ENCODE data around the gene SLC39A6.

The SLC39A6 gene

GRCh38 chr18:36107477-36107876 is 21.7 kb downstream of the SLC39A6 start:
- no peak for DNase-seq
- no peak overlapping the region for H3K23ac ChIP-seq (ENCODE audit: low read length)
- no peaks in the 10 kb centered on the region for H3K27me3 ChIP-seq (ENCODE audit: insufficient read depth, low read length, poor library complexity)

DNA sequence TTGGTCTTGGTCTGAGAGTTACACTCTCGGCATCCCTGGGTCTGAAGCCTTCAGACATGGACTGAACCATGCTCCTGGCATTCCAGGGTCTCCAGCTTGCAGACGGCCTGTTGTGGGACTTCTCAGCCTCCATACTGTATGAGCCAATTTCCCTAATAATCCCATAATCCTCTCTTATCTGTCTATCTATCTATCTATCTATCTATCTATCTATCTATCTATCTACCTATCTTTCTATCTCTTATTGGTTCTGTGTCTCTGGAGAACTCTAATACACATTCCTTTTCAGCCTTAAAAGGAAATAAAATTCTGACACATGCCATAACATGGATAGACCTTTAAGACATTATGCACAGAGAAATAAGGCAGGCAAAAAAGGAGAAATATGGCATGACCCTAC is 24.4 kb downstream of the SLC39A6 start:
- Histone ChIP-seq H3K79me1 (ENCODE audit: low read length) (no peaks in the 10 kb centered on the region), H4K5ac (ENCODE audit: low read length) (no peak overlapping the region), H3K56ac (ENCODE audit: low read length) (no peak overlapping the region), H3K4ac (ENCODE audit: low read depth, low read length) (no peak overlapping the region), H2BK15ac (replicated peaks; ENCODE audit: low read depth) (no peak overlapping the region), H3K4me1 (ENCODE audit: control insufficient read depth, low read depth, low read length) (no peaks in the 10 kb centered on the region), H3K9ac (ENCODE audit: low read length) (no peak overlapping the region), H3K27ac (ENCODE audit: low read depth, low read length) (no peak overlapping the region), H2AK5ac (ENCODE audit: low read length) (no peak overlapping the region), H3K4me3 (ENCODE audit: low read length) (no peak overlapping the region), H3K18ac (ENCODE audit: low read length) (no peak overlapping the region), H4K8ac (ENCODE audit: low read depth, low read length) (no peak overlapping the region), H2BK120ac (ENCODE audit: low read depth, low read length) (no peak overlapping the region), H3K79me2 (ENCODE audit: control insufficient read depth, insufficient read depth, low read length) (no peaks in the 10 kb centered on the region), H3K4me2 (ENCODE audit: low read length) (no peak overlapping the region), H3K36me3 (ENCODE audit: control insufficient read depth, insufficient read depth, low read length) (no peaks in the 10 kb centered on the region), H3K27me3 (ENCODE audit: insufficient read depth, low read length, poor library complexity) (no peaks in the 10 kb centered on the region), H2BK5ac (ENCODE audit: low read length) (no peak overlapping the region), H3K23ac (ENCODE audit: low read length) (no peak overlapping the region)
- DNase-seq = no peak
- WGBS (ENCODE audit: extremely low coverage, insufficient coverage, low lambda C conversion rate) = no CpG with 5 or more reads among the region's 2 CpGs

More at GRCh38 chr18:36107477-36107876, 21.7 kb downstream of the SLC39A6 start:
- Histone ChIP-seq H3K4me2 (ENCODE audit: low read length) (no peak overlapping the region), H2BK15ac (replicated peaks; ENCODE audit: low read depth) (no peak overlapping the region), H3K27ac (ENCODE audit: low read depth, low read length) (no peak overlapping the region), H3K4ac (ENCODE audit: low read depth, low read length) (no peak overlapping the region), H3K79me2 (ENCODE audit: control insufficient read depth, insufficient read depth, low read length) (no peaks in the 10 kb centered on the region), H2BK120ac (ENCODE audit: low read depth, low read length) (no peak overlapping the region), H3K4me1 (ENCODE audit: control insufficient read depth, low read depth, low read length) (no peaks in the 10 kb centered on the region), H3K36me3 (ENCODE audit: control insufficient read depth, insufficient read depth, low read length) (no peaks in the 10 kb centered on the region), H3K56ac (ENCODE audit: low read length) (no peak overlapping the region), H2AK5ac (ENCODE audit: low read length) (no peak overlapping the region), H4K8ac (ENCODE audit: low read depth, low read length) (no peak overlapping the region), H2BK5ac (ENCODE audit: low read length) (no peak overlapping the region), H3K9ac (ENCODE audit: low read length) (no peak overlapping the region), H3K4me3 (ENCODE audit: low read length) (no peak overlapping the region), H3K18ac (ENCODE audit: low read length) (no peak overlapping the region), H3K79me1 (ENCODE audit: low read length) (no peaks in the 10 kb centered on the region), H4K5ac (ENCODE audit: low read length) (no peak overlapping the region)

- H3K23ac ChIP-seq (ENCODE audit: low read length) = no peak overlapping the region
- H4K8ac ChIP-seq (ENCODE audit: low read depth, low read length) = no peak overlapping the region
- no peaks in the 10 kb centered on the region for H3K27me3 ChIP-seq (ENCODE audit: insufficient read depth, low read length, poor library complexity)
- no peaks in the 10 kb centered on the region for H3K79me2 ChIP-seq (ENCODE audit: control insufficient read depth, insufficient read depth, low read length)
- H3K4me3 ChIP-seq (ENCODE audit: low read length) = no peak overlapping the region
- no CpG with 5 or more reads among the region's 7 CpGs for WGBS (ENCODE audit: extremely low coverage, insufficient coverage, low lambda C conversion rate)
- H3K18ac ChIP-seq (ENCODE audit: low read length) = no peak overlapping the region
- no peak overlapping the region for H3K56ac ChIP-seq (ENCODE audit: low read length)
- DNase-seq = peak; percentile 9
- H3K36me3 ChIP-seq (ENCODE audit: control insufficient read depth, insufficient read depth, low read length) = no peaks in the 10 kb centered on the region
- H3K9ac ChIP-seq (ENCODE audit: low read length) = no peak overlapping the region
- H3K4ac ChIP-seq (ENCODE audit: low read depth, low read length) = no peak overlapping the region
- H3K27ac ChIP-seq (ENCODE audit: low read depth, low read length) = no peak overlapping the region
- H2BK5ac ChIP-seq (ENCODE audit: low read length) = no peak overlapping the region
- H3K4me2 ChIP-seq (ENCODE audit: low read length) = no peak overlapping the region
- no peak overlapping the region for H2AK5ac ChIP-seq (ENCODE audit: low read length)
- H2BK15ac ChIP-seq (replicated peaks; ENCODE audit: low read depth) = no peak overlapping the region
- no peak overlapping the region for H4K5ac ChIP-seq (ENCODE audit: low read length)
- H3K79me1 ChIP-seq (ENCODE audit: low read length) = no peaks in the 10 kb centered on the region
- no peak overlapping the region for H2BK120ac ChIP-seq (ENCODE audit: low read depth, low read length)
- H3K4me1 ChIP-seq (ENCODE audit: control insufficient read depth, low read depth, low read length) = no peaks in the 10 kb centered on the region
Measured at GRCh38 chr18:36101943-36102342, 27.2 kb downstream of the SLC39A6 start.

DNA sequence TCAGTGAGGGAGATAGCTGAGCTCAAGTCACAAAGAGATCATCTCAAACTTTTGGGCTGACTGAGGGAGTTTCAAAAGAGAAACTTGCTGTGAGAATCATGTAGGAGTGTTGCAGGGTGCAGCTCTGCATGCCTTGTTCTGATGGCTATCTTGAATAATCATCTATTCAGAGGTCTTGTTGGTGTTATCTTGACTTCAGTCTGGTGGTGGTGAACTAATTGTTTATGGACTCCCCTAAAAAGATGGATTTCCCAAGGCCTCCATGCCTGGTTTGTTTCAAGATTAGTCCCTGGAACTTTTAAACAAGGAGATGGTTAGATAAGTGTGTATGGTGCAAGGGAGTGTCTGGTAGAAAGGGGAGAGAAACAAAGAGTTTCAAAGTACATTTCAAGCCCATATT is 29.8 kb downstream of the SLC39A6 start:
- no peak overlapping the region for H3K23ac ChIP-seq (ENCODE audit: low read length)
- no peak overlapping the region for H2AK5ac ChIP-seq (ENCODE audit: low read length)
- H3K79me2 ChIP-seq (ENCODE audit: control insufficient read depth, insufficient read depth, low read length) = no peaks in the 10 kb centered on the region
- no peak overlapping the region for H3K27ac ChIP-seq (ENCODE audit: low read depth, low read length)
- no peaks in the 10 kb centered on the region for H3K79me1 ChIP-seq (ENCODE audit: low read length)
- H3K4me1 ChIP-seq (ENCODE audit: control insufficient read depth, low read depth, low read length) = no peaks in the 10 kb centered on the region
- no peak overlapping the region for H3K9ac ChIP-seq (ENCODE audit: low read length)
- no peak overlapping the region for H3K4ac ChIP-seq (ENCODE audit: low read depth, low read length)
- H4K8ac ChIP-seq (ENCODE audit: low read depth, low read length) = no peak overlapping the region
- H3K27me3 ChIP-seq (ENCODE audit: insufficient read depth, low read length, poor library complexity) = no peaks in the 10 kb centered on the region
- no peak overlapping the region for H2BK15ac ChIP-seq (replicated peaks; ENCODE audit: low read depth)
- H2BK5ac ChIP-seq (ENCODE audit: low read length) = no peak overlapping the region
- DNase-seq = no peak
- no peak overlapping the region for H3K4me3 ChIP-seq (ENCODE audit: low read length)
- H3K56ac ChIP-seq (ENCODE audit: low read length) = no peak overlapping the region
- no peak overlapping the region for H2BK120ac ChIP-seq (ENCODE audit: low read depth, low read length)
- no peak overlapping the region for H3K18ac ChIP-seq (ENCODE audit: low read length)
- no peak overlapping the region for H4K5ac ChIP-seq (ENCODE audit: low read length)
- H3K36me3 ChIP-seq (ENCODE audit: control insufficient read depth, insufficient read depth, low read length) = no peaks in the 10 kb centered on the region
- H3K4me2 ChIP-seq (ENCODE audit: low read length) = no peak overlapping the region

- no peak overlapping the region for H3K9ac ChIP-seq (ENCODE audit: low read length)
- no peaks in the 10 kb centered on the region for H3K4me1 ChIP-seq (ENCODE audit: control insufficient read depth, low read depth, low read length)
- H3K18ac ChIP-seq (ENCODE audit: low read length) = no peak overlapping the region
- no peaks in the 10 kb centered on the region for H3K27me3 ChIP-seq (ENCODE audit: insufficient read depth, low read length, poor library complexity)
- H3K27ac ChIP-seq (ENCODE audit: low read depth, low read length) = no peak overlapping the region
- H2BK120ac ChIP-seq (ENCODE audit: low read depth, low read length) = no peak overlapping the region
- no peak overlapping the region for H2BK15ac ChIP-seq (replicated peaks; ENCODE audit: low read depth)
- DNase-seq = no peak
- no peaks in the 10 kb centered on the region for H3K79me1 ChIP-seq (ENCODE audit: low read length)
- H2BK5ac ChIP-seq (ENCODE audit: low read length) = no peak overlapping the region
- no peak overlapping the region for H3K4ac ChIP-seq (ENCODE audit: low read depth, low read length)
- no peaks in the 10 kb centered on the region for H3K36me3 ChIP-seq (ENCODE audit: control insufficient read depth, insufficient read depth, low read length)
- H2AK5ac ChIP-seq (ENCODE audit: low read length) = no peak overlapping the region
- no peak overlapping the region for H4K8ac ChIP-seq (ENCODE audit: low read depth, low read length)
- H3K4me3 ChIP-seq (ENCODE audit: low read length) = no peak overlapping the region
- no peak overlapping the region for H3K56ac ChIP-seq (ENCODE audit: low read length)
- H3K79me2 ChIP-seq (ENCODE audit: control insufficient read depth, insufficient read depth, low read length) = no peaks in the 10 kb centered on the region
- H3K4me2 ChIP-seq (ENCODE audit: low read length) = no peak overlapping the region
- no peak overlapping the region for H3K23ac ChIP-seq (ENCODE audit: low read length)
- no peak overlapping the region for H4K5ac ChIP-seq (ENCODE audit: low read length)
Measured at GRCh38 chr18:36096955-36097354, 32.2 kb downstream of the SLC39A6 start.

GRCh38 chr18:36095936-36096519 is 33.1 kb downstream of the SLC39A6 start:
- no peak overlapping the region for H2BK120ac ChIP-seq (ENCODE audit: low read depth, low read length)
- WGBS (ENCODE audit: extremely low coverage, insufficient coverage, low lambda C conversion rate) = no CpG with 5 or more reads among the region's 1 CpG
- H4K8ac ChIP-seq (ENCODE audit: low read depth, low read length) = no peak overlapping the region
- no peak overlapping the region for H2BK5ac ChIP-seq (ENCODE audit: low read length)
- no peak overlapping the region for H3K4ac ChIP-seq (ENCODE audit: low read depth, low read length)
- DNase-seq = peak; percentile 52
- no peaks in the 10 kb centered on the region for H3K79me2 ChIP-seq (ENCODE audit: control insufficient read depth, insufficient read depth, low read length)
- no peak overlapping the region for H3K23ac ChIP-seq (ENCODE audit: low read length)
- no peaks in the 10 kb centered on the region for H3K36me3 ChIP-seq (ENCODE audit: control insufficient read depth, insufficient read depth, low read length)
- H2BK15ac ChIP-seq (replicated peaks; ENCODE audit: low read depth) = no peak overlapping the region
- H3K27ac ChIP-seq (ENCODE audit: low read depth, low read length) = no peak overlapping the region
- H3K9ac ChIP-seq (ENCODE audit: low read length) = no peak overlapping the region
- no peak overlapping the region for H4K5ac ChIP-seq (ENCODE audit: low read length)
- H3K4me1 ChIP-seq (ENCODE audit: control insufficient read depth, low read depth, low read length) = no peaks in the 10 kb centered on the region
- no peaks in the 10 kb centered on the region for H3K79me1 ChIP-seq (ENCODE audit: low read length)
- no peak overlapping the region for H3K56ac ChIP-seq (ENCODE audit: low read length)
- H3K4me2 ChIP-seq (ENCODE audit: low read length) = no peak overlapping the region
- no peak overlapping the region for H3K18ac ChIP-seq (ENCODE audit: low read length)
- H3K27me3 ChIP-seq (ENCODE audit: insufficient read depth, low read length, poor library complexity) = no peaks in the 10 kb centered on the region
- H3K4me3 ChIP-seq (ENCODE audit: low read length) = no peak overlapping the region
- H2AK5ac ChIP-seq (ENCODE audit: low read length) = no peak overlapping the region

Measured in mesendoderm (in vitro differentiated cells).